ENCODE measurements around the gene RRP1B.
"Not testable (repeated sequence)": the region's sequence is repeated elsewhere in the genome, so short reads cannot be mapped to it uniquely, and the experiment has no call there.

Gene RRP1B, protein sequence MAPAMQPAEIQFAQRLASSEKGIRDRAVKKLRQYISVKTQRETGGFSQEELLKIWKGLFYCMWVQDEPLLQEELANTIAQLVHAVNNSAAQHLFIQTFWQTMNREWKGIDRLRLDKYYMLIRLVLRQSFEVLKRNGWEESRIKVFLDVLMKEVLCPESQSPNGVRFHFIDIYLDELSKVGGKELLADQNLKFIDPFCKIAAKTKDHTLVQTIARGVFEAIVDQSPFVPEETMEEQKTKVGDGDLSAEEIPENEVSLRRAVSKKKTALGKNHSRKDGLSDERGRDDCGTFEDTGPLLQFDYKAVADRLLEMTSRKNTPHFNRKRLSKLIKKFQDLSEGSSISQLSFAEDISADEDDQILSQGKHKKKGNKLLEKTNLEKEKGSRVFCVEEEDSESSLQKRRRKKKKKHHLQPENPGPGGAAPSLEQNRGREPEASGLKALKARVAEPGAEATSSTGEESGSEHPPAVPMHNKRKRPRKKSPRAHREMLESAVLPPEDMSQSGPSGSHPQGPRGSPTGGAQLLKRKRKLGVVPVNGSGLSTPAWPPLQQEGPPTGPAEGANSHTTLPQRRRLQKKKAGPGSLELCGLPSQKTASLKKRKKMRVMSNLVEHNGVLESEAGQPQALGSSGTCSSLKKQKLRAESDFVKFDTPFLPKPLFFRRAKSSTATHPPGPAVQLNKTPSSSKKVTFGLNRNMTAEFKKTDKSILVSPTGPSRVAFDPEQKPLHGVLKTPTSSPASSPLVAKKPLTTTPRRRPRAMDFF

DNA sequence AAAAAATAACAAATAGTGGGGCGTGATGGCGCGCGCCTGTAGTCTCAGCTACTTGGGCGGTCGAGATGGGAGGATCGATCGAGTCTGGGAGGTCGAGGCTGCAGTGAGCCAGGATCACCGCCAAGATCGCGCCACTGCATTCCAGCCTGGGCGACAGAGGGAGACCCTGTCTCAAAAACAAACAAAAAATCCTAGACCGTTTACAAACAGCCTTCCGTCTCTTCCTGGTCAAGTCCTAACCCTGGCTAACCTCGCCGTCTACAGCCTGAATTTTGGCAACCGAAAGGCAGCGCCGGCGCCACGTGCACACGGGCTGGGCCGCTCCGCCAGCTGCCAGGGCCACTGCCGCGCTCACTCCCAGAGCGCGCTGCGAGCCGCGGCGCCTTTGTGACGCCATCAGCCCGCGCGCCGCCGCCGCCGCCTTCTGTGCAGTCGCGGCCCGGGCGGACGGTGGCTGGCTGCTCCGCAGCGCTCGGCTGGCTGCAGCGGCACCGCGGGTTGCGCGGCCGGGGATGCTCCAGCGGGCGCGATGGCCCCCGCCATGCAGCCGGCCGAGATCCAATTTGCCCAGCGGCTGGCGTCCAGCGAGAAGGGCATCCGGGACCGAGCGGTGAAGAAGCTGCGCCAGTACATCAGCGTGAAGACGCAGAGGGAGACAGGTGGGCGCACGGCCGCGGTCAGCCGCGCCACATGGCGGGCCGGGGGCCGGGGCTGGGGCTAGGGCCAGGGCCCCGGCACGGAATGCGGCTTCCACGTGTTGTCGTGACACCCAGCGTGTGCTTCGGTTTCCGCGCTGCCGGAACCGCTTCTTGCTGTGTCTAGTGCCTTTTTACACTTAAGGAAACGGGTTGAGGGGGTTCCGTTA lies at the start of gene RRP1B, which contains the start of gene HSF2BP:
Gene RRP1B (plus strand): TSS at position 425 of the 865 bp plus-strand sequence. CDS start 105 bp downstream, at position 530.
Gene HSF2BP (minus strand): TSS at position 353 of the 865 bp plus-strand sequence. CDS start 1,392 bp downstream, outside the sequence.
- peak; percentile 90 for DNase-seq

DNA sequence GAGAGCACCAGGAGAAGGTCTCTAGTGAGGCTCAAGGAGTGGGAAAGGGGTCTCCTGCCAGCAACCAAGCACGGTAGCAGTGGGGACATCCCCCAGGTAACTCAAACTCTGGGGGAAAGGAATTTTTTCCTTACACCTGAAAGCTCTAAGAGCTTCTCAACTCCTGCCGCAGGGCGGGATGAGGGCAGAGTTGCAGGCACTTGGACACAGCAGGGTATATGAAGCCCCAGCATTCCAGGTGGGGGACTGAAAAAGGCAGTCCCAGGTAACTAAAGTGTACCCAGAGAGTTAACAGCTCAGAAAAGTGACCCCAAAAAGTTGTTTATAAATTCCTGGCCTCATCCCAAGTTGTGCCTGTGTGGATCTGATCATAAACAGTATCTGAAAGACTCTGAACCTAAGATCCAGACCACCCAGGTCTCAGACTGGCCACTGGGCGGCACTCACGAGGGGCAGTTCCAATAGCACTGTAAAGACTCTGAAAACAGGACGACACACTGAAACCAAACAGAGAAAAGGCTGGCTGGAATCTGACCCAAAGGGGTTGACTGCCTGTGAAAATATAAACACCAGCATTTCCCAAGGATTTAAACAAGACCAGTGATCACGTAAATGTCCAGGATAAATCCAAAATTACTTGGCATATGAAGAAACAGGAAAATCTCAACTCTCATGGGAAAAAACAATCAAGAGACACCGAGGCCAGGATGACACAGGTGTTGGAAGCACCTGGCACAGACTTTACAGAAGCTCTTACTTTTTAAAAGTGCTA lies 47.6 kb upstream of the RRP1B start:
- DNase-seq, result peak; percentile 69

DNA sequence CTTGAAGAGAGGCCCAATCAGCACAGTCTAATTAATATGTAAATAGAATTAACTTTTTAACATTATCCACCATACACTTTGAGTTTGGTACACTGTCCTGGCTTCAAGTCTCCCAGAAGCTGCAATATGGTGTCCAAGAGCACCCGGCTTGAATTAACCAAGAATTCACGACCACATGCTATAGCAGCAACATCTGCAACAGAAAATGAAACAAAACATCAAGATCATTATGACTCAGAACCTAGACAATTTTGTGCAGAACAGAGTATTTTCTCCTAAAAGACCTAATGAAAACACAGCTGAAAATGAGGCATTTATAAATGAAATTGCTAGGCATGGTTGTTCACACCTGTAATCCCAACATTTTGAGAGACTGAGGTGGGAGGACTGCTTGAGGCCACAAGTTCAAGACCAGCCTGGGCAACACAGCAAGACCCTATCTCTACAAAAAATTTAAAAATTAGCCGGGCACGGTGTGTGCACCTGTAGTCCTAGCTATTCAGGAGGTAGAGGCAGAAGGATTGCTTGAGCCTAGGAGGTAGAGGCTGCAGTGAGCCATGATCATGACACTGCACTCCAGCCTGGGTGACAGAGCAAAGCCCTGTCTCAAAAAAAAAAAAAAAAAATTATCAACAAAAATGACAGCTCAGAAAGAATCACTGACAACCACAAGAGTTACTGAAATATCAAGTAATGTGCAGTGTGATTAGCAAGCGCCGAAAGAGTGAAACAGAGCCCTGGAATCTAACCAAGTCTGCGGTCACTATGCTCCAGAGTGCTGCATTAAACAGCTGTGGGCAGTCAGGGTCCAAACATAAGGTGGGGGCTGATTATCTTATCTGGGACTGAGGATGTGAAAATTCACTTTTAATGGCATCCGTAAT lies 45.4 kb upstream of the RRP1B start:
- no peak for DNase-seq

DNA sequence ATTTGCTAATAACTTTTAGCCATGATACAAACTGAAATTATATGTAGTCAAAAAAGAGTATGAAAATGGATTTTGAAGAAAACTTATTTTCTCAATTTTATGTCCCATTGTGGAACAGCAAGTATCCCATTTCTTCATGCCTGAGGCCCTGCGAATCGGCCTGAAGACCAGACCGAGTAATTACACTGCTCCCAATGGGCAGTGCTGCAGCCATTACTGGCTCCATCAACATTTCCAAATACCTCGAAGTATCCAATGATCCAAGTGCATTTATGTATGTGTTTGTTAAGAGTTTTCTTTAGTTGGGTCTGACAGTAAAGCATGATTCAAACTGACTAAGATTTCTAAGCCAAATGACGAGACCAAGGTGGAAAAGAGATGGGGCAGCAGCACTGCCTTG lies 44.5 kb upstream of the RRP1B start:
- no peak for DNase-seq

DNA sequence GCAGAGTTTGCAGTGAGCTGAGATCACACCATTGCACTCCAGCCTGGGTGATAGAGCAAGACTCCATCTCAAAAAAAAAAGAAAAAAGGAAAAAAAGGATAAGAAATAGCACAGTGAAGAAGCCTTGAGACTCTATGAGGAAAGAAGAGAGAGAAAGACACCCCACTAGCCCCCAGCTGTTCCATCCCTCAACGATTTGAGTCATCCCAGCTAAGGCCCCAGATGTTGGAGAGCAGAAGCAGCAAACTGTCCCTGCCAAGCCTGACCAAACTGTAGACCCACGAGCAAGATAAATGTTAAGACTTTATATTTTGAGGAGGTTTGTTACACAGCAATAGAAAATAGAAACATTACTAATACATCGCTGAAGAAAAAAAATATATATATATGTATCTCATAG lies 42.5 kb upstream of the RRP1B start:
- DNase-seq, result not testable (repeated sequence)

DNA sequence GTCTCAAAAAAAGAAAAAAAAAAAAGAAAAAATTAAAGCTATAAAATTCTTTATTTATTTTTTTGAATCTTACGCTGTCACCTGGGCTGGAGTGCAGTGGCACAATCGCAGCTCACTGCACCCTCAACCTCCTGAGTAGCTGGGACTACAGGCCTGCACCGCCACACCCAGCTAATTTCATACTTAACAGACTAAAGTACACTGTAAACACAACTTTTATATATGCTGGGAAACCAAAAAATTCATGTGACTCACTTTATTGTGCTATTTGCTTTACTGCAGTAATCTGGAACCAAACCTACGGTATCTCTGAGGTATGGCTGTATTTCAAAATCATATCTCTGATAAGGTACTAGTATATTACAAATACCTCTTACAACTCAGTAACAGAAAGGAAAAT lies 40.4 kb upstream of the RRP1B start:
- no peak for DNase-seq

DNA sequence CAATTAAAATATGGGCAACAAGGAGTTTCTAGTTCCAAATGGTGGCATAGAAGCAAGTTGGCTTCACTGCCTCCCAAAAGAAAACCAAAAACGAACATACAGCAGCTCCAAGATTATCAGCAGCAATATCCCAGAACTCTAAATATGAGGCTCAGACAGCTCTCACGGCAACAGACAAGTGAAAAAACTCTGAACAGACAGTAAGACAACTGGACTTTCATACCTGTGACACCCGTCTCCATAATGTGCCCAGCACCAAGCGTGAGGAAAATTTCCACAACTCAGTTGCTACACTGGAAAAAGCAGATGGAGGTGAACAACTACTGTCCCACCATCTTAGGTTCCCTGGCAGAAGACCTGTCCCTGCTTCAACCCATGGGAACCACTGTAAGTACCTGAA lies 40.0 kb upstream of the RRP1B start:
- no peak for DNase-seq

DNA sequence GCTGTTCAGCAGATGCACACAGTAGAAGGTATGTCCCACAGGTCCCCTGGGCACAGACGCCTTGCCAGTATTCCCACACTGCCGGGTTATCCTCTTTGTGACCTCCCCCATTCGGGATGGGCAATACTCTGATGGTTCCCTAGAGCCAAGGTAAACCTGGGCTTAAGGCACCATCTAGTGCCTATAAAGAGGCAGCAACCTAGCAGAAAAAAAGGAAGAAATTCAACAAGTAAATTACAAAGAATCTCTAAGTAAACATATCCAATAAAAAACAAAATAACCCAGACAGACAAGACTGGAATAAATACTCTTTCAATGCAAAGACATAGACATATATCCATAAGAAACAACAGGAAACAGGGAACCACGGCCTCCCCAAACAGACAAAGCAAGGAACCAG lies 39.5 kb upstream of the RRP1B start:
- no peak for DNase-seq

DNA sequence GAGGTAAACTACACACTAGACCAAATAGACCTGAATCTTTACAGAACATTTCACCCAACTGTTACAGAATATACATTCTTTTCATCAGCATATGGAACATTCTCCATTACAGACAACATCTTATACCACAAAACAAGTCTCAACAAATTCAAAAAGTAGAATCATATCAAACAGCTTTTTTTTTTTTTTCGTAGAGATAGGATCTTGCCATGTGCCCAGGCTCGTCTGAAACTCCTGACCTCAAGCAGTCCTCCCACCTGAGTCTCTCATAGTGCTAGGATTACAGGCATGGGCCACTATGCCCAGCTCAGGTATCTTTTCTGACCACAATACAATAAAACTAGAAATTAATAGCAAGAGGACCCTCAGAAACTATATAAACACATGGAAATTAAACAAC lies 36.6 kb upstream of the RRP1B start:
- DNase-seq, result no peak

DNA sequence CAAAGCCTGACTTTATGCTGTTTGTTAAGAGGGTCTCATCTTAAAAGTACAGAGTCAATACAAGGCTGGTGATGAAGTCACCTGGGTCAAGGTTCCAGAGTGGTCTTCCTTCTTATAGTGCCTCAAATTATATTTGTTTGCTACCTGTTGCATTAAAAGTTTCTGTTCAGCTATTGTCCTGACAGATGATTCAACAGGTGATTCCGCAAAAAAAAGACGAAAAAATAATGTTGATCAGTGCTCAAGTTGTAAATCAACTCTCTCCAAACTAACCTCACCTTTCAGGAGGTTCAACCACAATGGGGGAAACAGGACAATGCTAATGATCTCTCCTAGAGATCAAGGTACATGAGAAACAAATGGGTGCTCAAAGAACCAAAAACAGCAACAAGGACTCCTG lies 35.8 kb upstream of the RRP1B start:
- no peak for DNase-seq

DNA sequence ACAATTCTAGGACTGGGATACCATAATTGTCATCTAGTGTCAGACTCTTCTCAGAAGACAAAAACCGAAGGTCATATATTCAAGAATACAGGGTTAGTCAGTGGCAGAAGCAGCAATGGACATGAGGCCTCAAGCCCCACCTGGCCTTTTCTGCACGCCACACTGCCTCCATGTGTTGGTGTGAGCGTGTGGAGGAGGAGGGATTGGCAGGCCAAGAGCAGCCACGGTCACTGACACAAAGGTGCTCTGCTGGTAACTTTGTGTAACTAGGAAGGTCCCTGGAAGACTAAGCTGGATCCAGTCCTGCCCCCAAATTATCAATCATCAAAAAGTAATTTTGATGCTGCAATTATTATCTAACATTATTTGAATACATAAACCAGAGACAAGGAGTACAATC lies 35.0 kb upstream of the RRP1B start:
- DNase-seq, result no peak

DNA sequence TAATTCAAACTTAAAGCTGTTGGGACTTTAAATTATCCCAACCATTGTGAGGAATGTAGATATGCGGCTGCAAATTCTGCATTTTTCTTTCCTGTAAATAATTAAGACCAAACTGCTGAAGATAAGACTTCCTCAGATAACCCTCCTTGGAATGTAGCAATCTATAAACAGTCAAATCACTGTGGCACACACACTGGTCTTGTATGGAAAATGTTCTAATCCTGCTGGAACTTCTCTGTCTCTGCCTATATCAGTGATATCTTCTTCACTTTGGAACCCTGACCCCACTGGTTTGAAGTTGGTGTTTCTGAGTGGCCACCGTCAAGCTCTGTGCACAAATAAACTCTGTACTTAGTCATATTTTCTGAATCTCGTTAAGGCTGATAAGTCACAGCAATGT lies 33.0 kb upstream of the RRP1B start:
- no peak for DNase-seq

DNA sequence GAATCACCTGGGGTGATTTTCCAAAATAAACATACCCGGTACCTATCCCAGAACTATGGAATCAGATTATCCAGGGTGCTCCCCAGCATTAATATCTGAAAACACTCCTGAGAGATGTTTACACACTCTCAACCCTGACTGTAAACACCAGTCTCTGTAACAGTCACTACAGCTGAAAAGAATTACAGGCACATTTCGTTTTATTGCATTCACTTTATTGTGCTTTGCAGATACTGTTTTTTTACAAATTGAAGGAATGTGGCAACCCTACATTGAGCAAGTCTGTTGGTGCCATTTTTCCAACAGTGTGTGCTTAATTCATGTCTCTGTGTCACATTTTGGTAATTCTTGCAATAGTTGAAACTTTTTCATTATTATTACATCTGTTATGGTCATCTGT lies 31.8 kb upstream of the RRP1B start:
- no peak for DNase-seq

DNA sequence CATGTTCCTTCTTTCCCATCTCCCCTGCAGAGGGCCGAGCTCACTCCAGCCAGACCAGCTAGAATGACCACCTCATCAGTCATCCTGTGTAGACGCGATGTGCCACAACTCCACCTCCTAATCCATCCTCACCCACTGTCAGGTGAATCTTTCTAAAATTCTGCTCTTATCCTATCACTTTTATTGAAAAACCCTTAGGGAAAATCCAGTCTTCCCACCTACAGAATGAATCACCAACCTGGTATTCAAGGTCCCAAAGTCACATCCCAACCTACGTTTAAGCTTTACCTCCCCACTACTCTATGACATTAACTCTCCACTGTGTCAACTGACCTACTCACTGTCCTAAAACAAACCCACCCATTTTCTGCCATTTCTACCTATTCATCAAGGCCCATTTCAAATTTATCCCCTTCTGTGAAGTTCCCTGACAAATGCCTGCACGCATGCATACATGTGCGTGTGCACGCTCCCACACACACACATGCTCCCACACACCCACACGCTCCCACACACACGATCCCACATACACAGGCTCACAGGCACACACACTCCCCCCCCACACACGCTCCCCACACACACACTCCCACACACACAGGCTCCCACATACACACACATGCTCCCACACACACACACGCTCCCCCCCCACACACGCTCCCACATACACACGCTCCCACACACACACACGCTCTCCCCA lies 27.8 kb upstream of the RRP1B start:
- no peak for DNase-seq

DNA sequence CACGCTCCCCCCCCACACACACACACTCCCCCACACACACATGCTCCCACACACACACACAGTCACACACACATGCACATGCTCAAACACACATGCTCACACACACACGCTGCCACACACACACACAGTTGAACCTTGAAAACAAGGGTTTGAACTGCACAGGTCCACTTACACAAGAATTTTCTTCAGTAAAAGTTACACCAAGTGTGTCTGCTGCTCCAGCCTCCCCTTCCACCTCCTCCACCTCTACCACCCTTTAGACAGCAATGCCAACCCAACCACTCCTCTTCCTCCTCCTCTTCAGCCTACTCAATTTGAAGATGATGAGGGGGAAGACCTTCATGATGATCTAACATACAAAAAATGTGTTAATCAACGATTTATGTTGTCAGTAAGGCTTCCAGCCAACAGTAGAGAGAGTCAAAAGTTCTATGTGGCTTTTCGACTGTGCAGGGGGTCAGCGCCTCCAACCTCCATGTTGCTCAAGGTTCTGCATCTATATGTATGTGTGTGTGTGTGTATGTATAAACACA lies 26.9 kb upstream of the RRP1B start:
- no peak for DNase-seq

DNA sequence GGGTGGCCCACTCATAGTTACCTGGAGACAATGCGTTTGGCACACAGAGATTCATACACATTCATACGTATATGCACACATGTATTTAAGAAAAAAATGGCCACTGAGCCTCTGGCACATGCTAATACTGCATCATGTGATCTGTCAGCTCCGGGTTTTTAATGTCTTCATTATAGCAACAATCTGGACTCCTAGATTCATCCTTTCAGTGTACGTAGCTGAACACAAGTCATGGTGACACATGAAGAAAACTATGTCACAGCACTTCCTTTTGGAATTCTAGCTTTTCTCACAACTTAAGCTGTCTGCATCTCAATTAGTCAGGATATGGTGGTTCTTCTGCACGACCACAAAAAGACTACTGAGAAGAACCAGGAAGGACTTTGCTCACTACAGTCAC lies 24.7 kb upstream of the RRP1B start:
- no peak for DNase-seq

DNA sequence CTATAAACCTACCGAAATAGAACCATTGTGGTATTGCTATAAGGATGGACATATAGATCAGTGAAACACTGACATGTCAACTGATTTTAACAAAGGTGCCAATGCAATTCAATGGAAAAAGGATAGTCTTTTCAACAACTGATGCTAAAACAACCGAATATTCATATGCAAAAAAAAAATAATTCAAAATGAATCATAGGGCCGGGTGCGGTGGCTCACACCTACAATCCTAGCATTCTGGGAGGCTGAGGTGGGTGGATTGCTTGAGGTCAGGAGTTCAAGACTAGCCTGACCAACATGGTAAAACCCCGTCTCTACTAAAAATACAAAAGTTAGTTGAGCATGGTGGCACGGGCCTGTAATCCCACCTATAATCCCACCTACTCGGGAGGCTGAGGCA lies 23.9 kb upstream of the RRP1B start:
- no peak for DNase-seq

DNA sequence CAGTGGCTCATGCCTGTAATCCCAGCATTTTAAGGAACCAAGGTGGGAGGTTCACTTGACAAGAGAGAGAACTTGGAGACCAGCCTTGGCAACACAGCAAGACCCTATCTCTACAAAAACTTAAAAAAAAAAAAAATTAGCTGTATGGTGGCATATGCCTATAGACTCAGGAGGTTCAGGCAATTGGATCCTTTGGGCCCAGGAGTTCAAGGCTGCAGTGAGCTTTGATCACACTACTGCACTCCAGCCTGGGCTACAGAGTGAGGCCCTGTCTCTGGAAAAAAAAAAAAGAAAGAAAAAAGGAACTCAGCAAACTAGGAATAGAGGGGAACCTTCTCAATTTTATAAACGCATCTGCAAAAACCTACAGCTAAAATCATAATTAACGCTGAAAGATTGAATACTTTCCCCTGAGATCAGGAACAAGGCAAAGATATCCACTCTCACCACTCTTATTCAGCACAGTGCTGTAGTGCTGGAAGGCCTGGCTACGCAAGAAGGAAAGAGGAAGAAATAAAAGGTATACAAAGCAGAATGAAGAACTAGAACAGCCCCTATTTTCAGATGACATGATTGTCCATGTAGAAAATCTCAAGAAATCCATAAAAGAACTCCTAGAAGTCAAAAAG lies 21.7 kb upstream of the RRP1B start:
- no peak for DNase-seq

DNA sequence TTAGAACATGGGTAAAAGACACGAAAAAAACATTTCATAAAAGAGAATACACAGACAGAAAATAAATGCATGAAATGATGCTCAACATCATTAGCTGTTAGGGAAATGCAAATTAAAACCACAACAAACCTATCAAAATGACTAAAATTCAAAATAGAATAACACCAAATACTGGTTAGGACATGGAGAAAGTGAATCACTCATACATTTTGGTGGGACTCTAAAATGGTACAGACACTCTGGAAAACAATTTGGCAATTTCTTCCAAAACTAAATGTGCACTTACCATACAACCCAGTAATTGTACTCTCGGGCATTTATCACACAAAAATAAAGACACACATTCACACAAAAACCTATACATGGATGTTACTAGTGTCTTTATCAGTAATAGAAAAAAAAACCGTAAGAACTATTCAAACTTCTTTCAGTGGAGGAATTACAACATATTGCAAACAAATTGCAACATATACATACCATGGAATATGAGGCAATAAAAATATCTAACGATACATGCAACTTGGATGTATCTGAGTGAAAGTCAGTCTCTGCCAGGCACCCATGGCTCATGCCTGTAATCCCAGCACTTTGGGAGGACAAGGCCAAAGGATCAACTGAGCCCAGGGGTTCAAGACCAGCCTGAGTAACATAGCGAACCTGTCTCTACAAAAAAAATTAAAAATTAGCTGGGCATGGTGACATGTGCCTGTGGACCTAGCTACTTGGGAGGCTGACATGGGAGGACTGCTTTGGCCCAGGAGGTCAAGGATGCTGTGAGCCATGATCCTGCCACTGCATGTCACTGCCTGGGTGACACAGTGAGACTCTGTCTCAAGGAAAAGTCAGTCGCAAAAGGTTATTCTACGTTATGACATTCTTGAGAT lies 19.6 kb upstream of the RRP1B start:
- no peak for DNase-seq
